Right atrium auricular region (tissue), 2 donors: Measurements from ENCODE around the gene CD96. TPM values are rescaled to one million over a fixed set of nuclear protein-coding genes. Genes with fewer than 3 reads are reported as not detected.

Source experiments
- DNase-seq: peaks from one replicate; pipeline ENCODE4 v3.0.0-alpha.2; 2019; ENCODE audit warnings: low spot score
- H3K27ac ChIP-seq, 2 donors: fragments of 200-600 bp; sonication (generic); 1 replicate in 1 of 2; 2 replicates in 1 of 2; pipeline ENCODE4 v1.5.1; 2016 to 2019
- H3K27me3 ChIP-seq, 2 donors: fragments of 200-600 bp; sonication (generic); one replicate each; pipeline versions ENCODE4 v1.5.1 to v1.6.0; 2017 to 2019
- H3K36me3 ChIP-seq: fragments of 200-600 bp; sonication (generic); one replicate; pipeline ENCODE4 v1.5.1; 2016
- H3K4me1 ChIP-seq, 2 donors: fragments of 200-600 bp; sonication (generic); one replicate each; pipeline versions ENCODE4 v1.5.1 to v1.6.0; 2017 to 2019
- H3K4me3 ChIP-seq, 2 donors: fragments of 200-600 bp; sonication (generic); 1 replicate in 1 of 2; 2 replicates in 1 of 2; pipeline ENCODE4 v1.5.1; 2017 to 2019; ENCODE audit warnings: mild to moderate bottlenecking in 1 of 2, moderate library complexity in 1 of 2
- H3K9me3 ChIP-seq, 2 donors: fragments of 200-600 bp; sonication (generic); one replicate each; pipeline ENCODE4 v1.5.1; 2019
- CTCF ChIP-seq, 2 donors: fragments of 200-600 bp; sonication (generic); IDR thresholded peaks; one replicate each; pipeline ENCODE4 v1.5.1; 2019; ENCODE audit warnings: antibody characterized with exemption in 2 of 2
- total RNA-seq, 2 donors: library from RNA; depleted of rRNA; stranded (reverse); fragments of >200 nt; gene quantifications; one replicate each; pipeline ENCODE4 v1.1.0, GENCODE V29; 2016

CD96 gene
- total RNA-seq, 2 donors from 2014 or later: 0.55 to 0.85 TPM

GRCh38 chr3:111675846-111676210 lies 133.8 kb downstream of the CD96 start:
- Histone ChIP-seq H3K4me3 (no peak overlapping the region), H3K36me3 (no peaks in the 10 kb centered on the region), H3K9me3 (no peaks in the 10 kb centered on the region), H3K27ac (no peak overlapping the region), H3K27me3 (no peaks in the 10 kb centered on the region), H3K4me1 (peaks cover 0 to 11% of the 10 kb centered on the region in 2 donors)
- no peak for TF ChIP-seq CTCF (IDR thresholded peaks at IDR 0.05)
- DNase-seq: no peak

- Histone ChIP-seq H3K4me3 (no peak overlapping the region), H3K27me3 (no peaks in the 10 kb centered on the region), H3K9me3 (no peaks in the 10 kb centered on the region), H3K27ac (no peak overlapping the region), H3K4me1 (peaks cover 0 to 11% of the 10 kb centered on the region in 2 donors), H3K36me3 (no peaks in the 10 kb centered on the region)
- no peak for DNase-seq
- TF ChIP-seq CTCF (IDR thresholded peaks at IDR 0.05): no peak
Measured at GRCh38 chr3:111676211-111677006, 134.4 kb downstream of the CD96 start.

- no peaks in the 10 kb centered on the region for H3K36me3 ChIP-seq
- TF ChIP-seq CTCF (IDR thresholded peaks at IDR 0.05): no peak
Measured at GRCh38 chr3:111677007-111677392, 135.0 kb downstream of the CD96 start.

GRCh38 chr3:111681661-111682426 lies 139.8 kb downstream of the CD96 start:
- H3K4me1 ChIP-seq: no peaks in the 10 kb centered on the region
- H3K4me3 ChIP-seq: no peak overlapping the region
- no peak for TF ChIP-seq CTCF (IDR thresholded peaks at IDR 0.05)
- H3K36me3 ChIP-seq: no peaks in the 10 kb centered on the region
- DNase-seq: no peak
- no peak overlapping the region for H3K27ac ChIP-seq
- H3K27me3 ChIP-seq: no peaks in the 10 kb centered on the region
- H3K9me3 ChIP-seq: no peaks in the 10 kb centered on the region

More at GRCh38 chr3:111677007-111677392, 135.0 kb downstream of the CD96 start:
- H3K27ac ChIP-seq: no peak overlapping the region
- H3K4me3 ChIP-seq: no peak overlapping the region
- peaks cover 0 to 11% of the 10 kb centered on the region in 2 donors for H3K4me1 ChIP-seq
- DNase-seq: no peak
- no peaks in the 10 kb centered on the region for H3K9me3 ChIP-seq
- no peaks in the 10 kb centered on the region for H3K27me3 ChIP-seq

- no peak for TF ChIP-seq CTCF (IDR thresholded peaks at IDR 0.05)
- H3K27ac ChIP-seq: no peak overlapping the region
- no peaks in the 10 kb centered on the region for H3K4me1 ChIP-seq
- H3K9me3 ChIP-seq: no peaks in the 10 kb centered on the region
- H3K27me3 ChIP-seq: no peaks in the 10 kb centered on the region
- H3K36me3 ChIP-seq: no peaks in the 10 kb centered on the region
- DNase-seq: no peak
- no peak overlapping the region for H3K4me3 ChIP-seq
Measured at GRCh38 chr3:111684640-111685039, 142.6 kb downstream of the CD96 start.
